DOHH2 (cell line): ENCODE measurements around the gene RGS4.

Experiments used
- H3F3A ChIP-seq: fragments of 200-600 bp; sonication (generic), shearing (Covaris generic); 2 replicates; pipeline ENCODE4 v1.6.0; 2016; ENCODE audit warnings: antibody characterized with exemption, mild to moderate bottlenecking; ENCODE audit not compliant: control insufficient read depth, insufficient read depth
- H3K27ac ChIP-seq: fragments of 200-600 bp; sonication (generic); 2 replicates; pipeline ENCODE4 v1.5.1; 2014; ENCODE audit warnings: low read depth, mild to moderate bottlenecking, low read length, moderate library complexity
- H3K27me3 ChIP-seq: fragments of 200-600 bp; sonication (generic); 2 replicates; pipeline ENCODE4 v1.6.1; 2014; ENCODE audit warnings: mild to moderate bottlenecking, low read length, mixed read lengths; ENCODE audit not compliant: control insufficient read depth
- H3K36me3 ChIP-seq: fragments of 200-600 bp; sonication (generic); 2 replicates; pipeline ENCODE4 v1.6.1; 2014; ENCODE audit warnings: mild to moderate bottlenecking, low read length, moderate library complexity, mixed read lengths; ENCODE audit not compliant: control insufficient read depth
- H3K4me1 ChIP-seq: fragments of 200-600 bp; sonication (generic); 2 replicates; pipeline ENCODE4 v1.6.1; 2014; ENCODE audit warnings: mild to moderate bottlenecking, low read length, mixed read lengths; ENCODE audit not compliant: control insufficient read depth
- H3K4me2 ChIP-seq: fragments of 200-600 bp; sonication (generic); 2 replicates; pipeline ENCODE4 v1.6.0; 2014; ENCODE audit warnings: mild to moderate bottlenecking, low read length, moderate library complexity
- H3K4me3 ChIP-seq: fragments of 200-600 bp; sonication (generic); 2 replicates; pipeline ENCODE4 v1.5.1; 2014; ENCODE audit warnings: mild to moderate bottlenecking, low read length, mixed read lengths
- H3K79me2 ChIP-seq: fragments of 200-600 bp; sonication (generic); 2 replicates; pipeline ENCODE4 v1.6.1; 2014; ENCODE audit warnings: mild to moderate bottlenecking, low read length, mixed read lengths; ENCODE audit not compliant: control insufficient read depth
- H3K9me2 ChIP-seq: fragments of 200-600 bp; sonication (generic); replicated peaks from 2 replicates; pipeline ENCODE4 v1.6.1; 2014; ENCODE audit warnings: mild to moderate bottlenecking, low read length, mixed read lengths; ENCODE audit not compliant: control insufficient read depth
- H3K9me3 ChIP-seq: fragments of 200-600 bp; sonication (generic); 2 replicates; pipeline ENCODE4 v1.6.1; 2014; ENCODE audit warnings: antibody characterized with exemption, low read length, mixed read lengths; ENCODE audit not compliant: control insufficient read depth, insufficient read depth
- H4K20me1 ChIP-seq: fragments of 200-600 bp; sonication (generic); 2 replicates; pipeline ENCODE4 v1.6.0; 2014; ENCODE audit warnings: low read depth, mild to moderate bottlenecking, antibody characterized with exemption, low read length, moderate library complexity; ENCODE audit not compliant: control insufficient read depth, insufficient read depth
- CTCF ChIP-seq: fragments of 200-600 bp; sonication (generic); IDR thresholded peaks from one replicate; pipeline ENCODE4 v1.5.1; 2014; ENCODE audit warnings: antibody characterized with exemption, mild to moderate bottlenecking, low read depth, low read length; ENCODE audit not compliant: poor library complexity, severe bottlenecking
- EZH2phosphoT487 ChIP-seq: fragments of 200-600 bp; sonication (generic); IDR thresholded peaks from 2 replicates; pipeline ENCODE4 v1.6.1; 2017; ENCODE audit warnings: borderline replicate concordance, mild to moderate bottlenecking, antibody characterized with exemption, low read length, moderate library complexity, mixed read lengths

Gene RGS4

GRCh38 chr1:163124812-163125211 lies 55.7 kb downstream of the RGS4 start:
- Histone ChIP-seq H3K27me3 (0 out of 2 replicates have a peak, but pooled peaks cover 4% of the 10 kb centered on the region), H3K27ac (no peak overlapping the region), H3K36me3 (no peaks in the 10 kb centered on the region), H3K9me3 (no peaks in the 10 kb centered on the region), H3K4me1 (no peaks in the 10 kb centered on the region), H3K9me2 (no peaks in the 10 kb centered on the region), H4K20me1 (no peaks in the 10 kb centered on the region), H3F3A (no peaks in the 10 kb centered on the region), H3K79me2 (no peaks in the 10 kb centered on the region), H3K4me3 (no peak overlapping the region), H3K4me2 (no peak overlapping the region)
- no peak for TF ChIP-seq CTCF
- TF ChIP-seq EZH2phosphoT487 = no peak
